ENCODE results near the gene PTPRN2. TPM values are rescaled to one million over a fixed set of nuclear protein-coding genes. Genes with fewer than 3 reads are reported as not detected.
"Not testable (repeated sequence)": the region's sequence is repeated elsewhere in the genome, so short reads cannot be mapped to it uniquely, and the experiment has no call there.

The PTPRN2 gene
- total RNA-seq, 1 donor from 2014 or later: 1.2 TPM

- no peak for DNase-seq (ENCODE audit: low read depth)
Measured at GRCh38 chr7:158301207-158301606, 286.4 kb downstream of the PTPRN2 start.

GRCh38 chr7:158300427-158300826, 287.2 kb downstream of the PTPRN2 start:
- no peak for DNase-seq (ENCODE audit: low read depth)

- no peak for DNase-seq (ENCODE audit: low read depth)
Measured at GRCh38 chr7:158299607-158300006, 288.0 kb downstream of the PTPRN2 start.

- DNase-seq (ENCODE audit: low read depth): no peak
Measured at GRCh38 chr7:158296798-158297104, 290.9 kb downstream of the PTPRN2 start.

- no peak for DNase-seq (ENCODE audit: low read depth)
Measured at GRCh38 chr7:158295966-158296797, 291.4 kb downstream of the PTPRN2 start.

GRCh38 chr7:158294468-158295215, 293.0 kb downstream of the PTPRN2 start:
- DNase-seq (ENCODE audit: low read depth): not testable (repeated sequence)

GRCh38 chr7:158292948-158293347, 294.7 kb downstream of the PTPRN2 start:
- no peak for DNase-seq (ENCODE audit: low read depth)

- DNase-seq (ENCODE audit: low read depth): no peak
Measured at GRCh38 chr7:158291998-158292397, 295.6 kb downstream of the PTPRN2 start.

GRCh38 chr7:158289761-158290523, 297.7 kb downstream of the PTPRN2 start:
- no peak for DNase-seq (ENCODE audit: low read depth)

- no peak for DNase-seq (ENCODE audit: low read depth)
Measured at GRCh38 chr7:158289231-158289630, 298.4 kb downstream of the PTPRN2 start.

- DNase-seq (ENCODE audit: low read depth): no peak
Measured at GRCh38 chr7:158286210-158286609, 301.4 kb downstream of the PTPRN2 start.

- DNase-seq (ENCODE audit: low read depth): no peak
Measured at GRCh38 chr7:158285383-158285770, 302.2 kb downstream of the PTPRN2 start.

- DNase-seq (ENCODE audit: low read depth): no peak
Measured at GRCh38 chr7:158284617-158285382, 302.8 kb downstream of the PTPRN2 start.

- DNase-seq (ENCODE audit: low read depth): no peak
Measured at GRCh38 chr7:158284121-158284520, 303.5 kb downstream of the PTPRN2 start.

- DNase-seq (ENCODE audit: low read depth): no peak
Measured at GRCh38 chr7:158283016-158283974, 304.3 kb downstream of the PTPRN2 start.

- no peak for DNase-seq (ENCODE audit: low read depth)
Measured at GRCh38 chr7:158282461-158283001, 305.1 kb downstream of the PTPRN2 start.

GRCh38 chr7:158281441-158281840, 306.2 kb downstream of the PTPRN2 start:
- DNase-seq (ENCODE audit: low read depth): no peak

GRCh38 chr7:158280448-158281144, 307.0 kb downstream of the PTPRN2 start:
- no peak for DNase-seq (ENCODE audit: low read depth)
